Frontal cortex (tissue), 4 donors: ENCODE measurements around the gene AP3D1. TPM values are rescaled to one million over a fixed set of nuclear protein-coding genes. Genes with fewer than 3 reads are reported as not detected.

Source experiments
- DNase-seq, 2 donors: peaks; one replicate each; pipeline ENCODE4 v3.0.0; 2012; ENCODE audit warnings: low spot score in 2 of 2
- FAIRE-seq: peaks from 2 replicates; lab custom pipeline; 2012; peaks lifted over from hg19 to GRCh38; lab: Jason Lieb, UNC
- total RNA-seq: library from RNA; depleted of rRNA; stranded (reverse); fragments of >200 nt; gene quantifications from one replicate; pipeline ENCODE4 v1.2.3, GENCODE V29; 2014
- donor health status: control.
- donor health status: control.
- donor health status: control.

AP3D1 gene
- total RNA-seq, 1 donor from 2014 or later, result 58.3 TPM

GRCh38 chr19:2054763-2055162 is 96.6 kb downstream of the AP3D1 start:
- DNase-seq (no peak), FAIRE-seq (no peak)

GRCh38 chr19:2053601-2054389 is 97.6 kb downstream of the AP3D1 start:
- no peak for DNase-seq
- no peak for FAIRE-seq

- no peak for FAIRE-seq
- no peak for DNase-seq
Observed at GRCh38 chr19:2051773-2052704, 99.3 kb downstream of the AP3D1 start.

- DNase-seq (peak; percentile 99 to 100), FAIRE-seq (no peak)
Observed at GRCh38 chr19:2050991-2051772, 100.2 kb downstream of the AP3D1 start, which contains the start of gene MKNK2. TSS of gene MKNK2 (minus strand) at chr19:2051244. CDS start at chr19:2050851, 393 bp downstream.

Other genes with a start within 250 kb of the AP3D1 start
- gene ADAT3, start 246.2 kb downstream of the AP3D1 start, total RNA-seq, result 1.2 TPM
- gene SCAMP4, start 246.2 kb downstream of the AP3D1 start, total RNA-seq, result 11.4 TPM
- gene CSNK1G2, start 210.4 kb downstream of the AP3D1 start, total RNA-seq, result 41.6 TPM
- 41.2 TPM for gene BTBD2, start 135.9 kb downstream of the AP3D1 start, total RNA-seq
- 18.3 TPM for gene MKNK2, start 100.3 kb downstream of the AP3D1 start, total RNA-seq
- 9.4 TPM for gene MOB3A, start 55.2 kb downstream of the AP3D1 start, total RNA-seq
- 2.9 TPM for gene IZUMO4, start 54.7 kb downstream of the AP3D1 start, total RNA-seq
- 4.1 TPM for gene DOT1L, start 12.4 kb upstream of the AP3D1 start, total RNA-seq
- gene PLEKHJ1, start 84.8 kb upstream of the AP3D1 start, total RNA-seq, result 40.8 TPM
- gene SF3A2, start 85.3 kb upstream of the AP3D1 start, total RNA-seq, result 23.2 TPM
- gene AMH, start 97.8 kb upstream of the AP3D1 start, total RNA-seq, result 0.82 TPM
- gene JSRP1, start 104.9 kb upstream of the AP3D1 start, total RNA-seq, result 2.0 TPM
- gene PEAK3, start 130.6 kb upstream of the AP3D1 start, total RNA-seq, result under 0.01 TPM
- 0.82 TPM for gene LINGO3, start 156.6 kb upstream of the AP3D1 start, total RNA-seq
- gene LSM7, start 177.0 kb upstream of the AP3D1 start, total RNA-seq, result 97.4 TPM
- 16.3 TPM for gene SPPL2B, start 177.1 kb upstream of the AP3D1 start, total RNA-seq
- 0.41 TPM for gene TMPRSS9, start 208.7 kb upstream of the AP3D1 start, total RNA-seq